ENCODE data around the gene RAD51B.

The RAD51B gene

DNA sequence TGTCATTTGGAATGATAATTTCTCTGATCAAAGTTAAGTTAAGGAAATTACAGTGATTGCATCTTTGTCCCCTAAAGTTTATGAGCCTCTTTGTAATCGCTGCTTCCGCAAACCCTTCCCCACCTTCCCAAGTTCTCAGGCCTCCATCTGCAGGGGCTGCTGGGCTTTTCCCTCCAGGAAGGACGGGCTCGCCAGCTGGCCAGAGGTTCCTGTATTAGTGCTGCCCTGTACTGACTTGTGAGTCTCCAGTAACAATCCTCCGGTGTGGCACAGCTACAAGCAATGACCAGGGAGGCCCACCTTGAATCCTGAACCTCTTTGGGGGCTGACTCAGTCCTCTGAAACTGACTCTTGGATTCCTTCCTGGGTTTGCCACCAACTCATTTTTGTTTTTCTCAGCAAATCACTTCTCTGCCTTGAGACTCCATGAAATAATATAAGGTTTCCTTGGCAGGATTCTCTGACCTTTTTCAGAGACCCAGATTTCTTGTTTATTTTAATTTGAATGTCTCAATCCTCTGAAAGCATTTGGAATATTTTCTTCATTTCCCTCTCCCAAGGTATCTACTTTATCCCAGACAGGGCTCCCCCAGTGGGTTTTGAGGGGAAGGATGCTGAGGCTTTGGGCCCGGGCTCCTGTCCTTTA is 574.7 kb downstream of the RAD51B start:
- H3K9me3 ChIP-seq (ENCODE audit: low read depth, low read length), result no peaks in the 10 kb centered on the region
- no peaks in the 10 kb centered on the region for H3K36me3 ChIP-seq (ENCODE audit: insufficient read depth, low read length)
- no peak overlapping the region for H3K27ac ChIP-seq
- H3K4me3 ChIP-seq, result no peak overlapping the region
- DNase-seq (ENCODE audit: low read depth, low spot score), result no peak
- H3K9ac ChIP-seq (ENCODE audit: insufficient read length), result no peak overlapping the region
- no peak for TF ChIP-seq EZH2 (IDR thresholded peaks at IDR 0.05)
- no peak for TF ChIP-seq POLR2AphosphoS5 (IDR thresholded peaks at IDR 0.05; ENCODE audit: borderline replicate concordance, low read depth, low read length)
- no peak for TF ChIP-seq FOXP2 (optimal IDR thresholded peaks at IDR 0.05; ENCODE audit: control extremely low read depth, extremely low read length, insufficient read depth)

DNA sequence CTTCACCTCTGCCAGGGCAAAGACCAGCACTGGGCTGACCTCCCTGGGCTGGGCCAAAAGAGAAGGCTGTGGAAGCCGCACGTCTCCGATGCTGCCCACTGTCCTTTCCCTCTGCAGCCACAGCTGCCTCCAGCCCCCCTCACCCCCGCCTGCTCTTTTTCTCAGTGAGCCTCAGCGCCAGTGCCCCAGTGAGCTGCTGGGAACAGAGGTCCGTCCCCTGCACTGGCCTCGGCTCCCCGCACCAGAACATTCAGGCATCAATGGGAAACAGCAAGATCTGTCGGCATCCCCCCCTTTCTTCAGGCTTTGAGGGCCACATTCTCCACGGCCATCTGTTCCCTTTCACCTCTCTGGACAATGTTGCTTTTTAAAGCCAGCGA is 575.2 kb downstream of the RAD51B start:
- H3K27ac ChIP-seq, result no peak overlapping the region
- no peak overlapping the region for H3K4me3 ChIP-seq
- peak overlapping the region; percentile 7 for H3K9ac ChIP-seq (ENCODE audit: insufficient read length)
- H3K9me3 ChIP-seq (ENCODE audit: low read depth, low read length), result no peaks in the 10 kb centered on the region
- H3K36me3 ChIP-seq (ENCODE audit: insufficient read depth, low read length), result no peaks in the 10 kb centered on the region
- no peak for DNase-seq (ENCODE audit: low read depth, low spot score)
- TF ChIP-seq FOXP2 (optimal IDR thresholded peaks at IDR 0.05; ENCODE audit: control extremely low read depth, extremely low read length, insufficient read depth) (no peak), POLR2AphosphoS5 (IDR thresholded peaks at IDR 0.05; ENCODE audit: borderline replicate concordance, low read depth, low read length) (no peak), EZH2 (IDR thresholded peaks at IDR 0.05) (no peak)

DNA sequence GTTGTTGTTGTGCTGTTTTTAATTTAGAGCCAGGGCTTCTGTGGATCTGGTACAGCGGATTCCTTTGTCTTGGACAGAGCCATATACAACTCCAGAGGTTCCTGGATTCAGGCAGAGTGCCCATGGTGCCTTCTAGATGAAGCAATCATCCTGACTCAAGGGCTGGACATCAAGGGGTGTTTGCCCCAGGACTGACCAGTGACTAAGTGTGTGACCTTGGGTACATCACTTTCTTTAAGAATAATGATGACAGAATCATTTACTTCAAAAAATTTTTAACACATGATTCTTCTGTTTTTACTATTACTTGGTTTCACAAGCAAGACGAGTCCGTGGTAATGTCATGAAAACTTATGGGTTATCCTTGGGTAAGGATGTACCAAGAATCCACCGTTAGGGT is 576.0 kb downstream of the RAD51B start:
- no peak overlapping the region for H3K27ac ChIP-seq
- no peak for DNase-seq (ENCODE audit: low read depth, low spot score)
- no peaks in the 10 kb centered on the region for H3K9me3 ChIP-seq (ENCODE audit: low read depth, low read length)
- TF ChIP-seq FOXP2 (optimal IDR thresholded peaks at IDR 0.05; ENCODE audit: control extremely low read depth, extremely low read length, insufficient read depth) (no peak), EZH2 (IDR thresholded peaks at IDR 0.05) (no peak), POLR2AphosphoS5 (IDR thresholded peaks at IDR 0.05; ENCODE audit: borderline replicate concordance, low read depth, low read length) (no peak)
- no peaks in the 10 kb centered on the region for H3K36me3 ChIP-seq (ENCODE audit: insufficient read depth, low read length)
- H3K4me3 ChIP-seq, result no peak overlapping the region
- no peak overlapping the region for H3K9ac ChIP-seq (ENCODE audit: insufficient read length)

DNA sequence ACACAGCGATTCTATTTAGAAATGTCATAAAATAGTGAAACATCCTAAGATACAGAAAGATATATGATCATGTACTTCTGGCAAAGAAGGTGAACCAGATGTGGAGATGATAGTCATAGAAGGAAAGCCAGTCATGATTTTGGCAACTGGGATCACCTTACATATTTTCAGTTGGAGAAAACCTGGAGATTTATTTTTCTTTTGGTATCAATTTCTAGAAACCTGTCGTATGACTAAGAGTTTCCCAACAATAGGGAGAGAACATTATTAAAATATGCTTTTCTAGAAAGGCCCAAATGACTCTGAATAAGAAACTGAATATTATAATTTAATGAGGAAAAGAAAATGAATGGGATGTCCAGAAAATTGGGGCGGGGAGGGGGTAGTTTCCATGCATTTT is 576.9 kb downstream of the RAD51B start:
- Histone ChIP-seq H3K9ac (ENCODE audit: insufficient read length) (no peak overlapping the region), H3K36me3 (ENCODE audit: insufficient read depth, low read length) (no peaks in the 10 kb centered on the region), H3K27ac (no peak overlapping the region), H3K4me3 (no peak overlapping the region), H3K9me3 (ENCODE audit: low read depth, low read length) (no peaks in the 10 kb centered on the region)
- TF ChIP-seq FOXP2 (optimal IDR thresholded peaks at IDR 0.05; ENCODE audit: control extremely low read depth, extremely low read length, insufficient read depth) (no peak), EZH2 (IDR thresholded peaks at IDR 0.05) (no peak), POLR2AphosphoS5 (IDR thresholded peaks at IDR 0.05; ENCODE audit: borderline replicate concordance, low read depth, low read length) (no peak)
- DNase-seq (ENCODE audit: low read depth, low spot score), result no peak

DNA sequence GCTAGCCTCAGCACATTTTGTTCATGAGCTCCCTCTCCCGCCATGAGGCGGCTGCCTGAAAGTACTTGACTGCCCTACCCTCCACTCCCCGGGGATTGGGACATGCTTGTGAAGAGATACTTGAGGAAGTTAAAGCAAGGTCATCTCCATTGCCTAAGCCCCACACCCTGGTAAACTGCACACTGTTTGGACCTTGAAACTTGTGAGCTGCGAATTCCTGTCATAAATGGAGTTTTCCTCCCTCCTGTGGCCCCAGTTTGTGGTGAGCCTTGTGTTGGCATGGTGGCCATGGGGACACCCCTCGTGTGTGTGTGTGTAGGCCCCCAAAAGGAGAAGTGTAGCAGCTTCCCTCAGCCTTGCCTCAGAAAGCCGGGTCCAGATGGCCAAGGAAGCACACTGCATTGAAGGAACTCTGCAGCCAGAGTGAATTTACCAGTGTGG is 577.8 kb downstream of the RAD51B start:
- Histone ChIP-seq H3K4me3 (no peak overlapping the region), H3K27ac (peak overlapping the region; percentile 33; the same call in 1 of the 2 replicates)

DNA sequence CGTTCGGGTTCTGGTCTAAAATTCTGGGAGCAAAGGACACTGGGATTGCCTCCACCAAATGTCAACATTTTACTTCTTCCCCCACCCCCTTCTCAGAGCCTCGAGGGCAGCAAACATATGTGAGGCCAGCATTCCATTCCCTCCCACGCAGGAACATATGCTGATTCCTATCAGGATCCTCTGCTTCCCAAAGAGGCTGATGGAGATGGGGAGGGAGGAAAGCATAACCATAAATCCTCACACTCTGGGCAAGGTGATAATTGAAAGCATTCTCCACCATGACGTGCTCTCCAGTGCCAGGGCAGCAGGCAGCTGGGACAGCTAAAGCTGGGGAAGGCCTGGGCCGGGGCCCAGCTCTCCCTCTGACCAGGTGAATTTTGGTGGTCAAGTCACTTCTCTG is 578.2 kb downstream of the RAD51B start:
- DNase-seq (ENCODE audit: low read depth, low spot score), result no peak
- 0 out of 2 replicates have a peak overlapping the region, but pooled peaks have one; percentile 3 for H3K27ac ChIP-seq
- H3K9ac ChIP-seq (ENCODE audit: insufficient read length), result no peak overlapping the region
- peak; percentile 13 for TF ChIP-seq FOXP2 (optimal IDR thresholded peaks at IDR 0.05; ENCODE audit: control extremely low read depth, extremely low read length, insufficient read depth)
- no peak for TF ChIP-seq EZH2 (IDR thresholded peaks at IDR 0.05)
- TF ChIP-seq POLR2AphosphoS5 (IDR thresholded peaks at IDR 0.05; ENCODE audit: borderline replicate concordance, low read depth, low read length), result no peak
- no peak overlapping the region for H3K4me3 ChIP-seq
- H3K36me3 ChIP-seq (ENCODE audit: insufficient read depth, low read length), result no peaks in the 10 kb centered on the region
- H3K9me3 ChIP-seq (ENCODE audit: low read depth, low read length), result no peaks in the 10 kb centered on the region

More for the DNA sequence above, 577.8 kb downstream of the RAD51B start:
- Histone ChIP-seq H3K9ac (ENCODE audit: insufficient read length) (no peak overlapping the region), H3K9me3 (ENCODE audit: low read depth, low read length) (no peaks in the 10 kb centered on the region), H3K36me3 (ENCODE audit: insufficient read depth, low read length) (no peaks in the 10 kb centered on the region)
- no peak for TF ChIP-seq FOXP2 (optimal IDR thresholded peaks at IDR 0.05; ENCODE audit: control extremely low read depth, extremely low read length, insufficient read depth)
- TF ChIP-seq POLR2AphosphoS5 (IDR thresholded peaks at IDR 0.05; ENCODE audit: borderline replicate concordance, low read depth, low read length), result no peak
- no peak for DNase-seq (ENCODE audit: low read depth, low spot score)

DNA sequence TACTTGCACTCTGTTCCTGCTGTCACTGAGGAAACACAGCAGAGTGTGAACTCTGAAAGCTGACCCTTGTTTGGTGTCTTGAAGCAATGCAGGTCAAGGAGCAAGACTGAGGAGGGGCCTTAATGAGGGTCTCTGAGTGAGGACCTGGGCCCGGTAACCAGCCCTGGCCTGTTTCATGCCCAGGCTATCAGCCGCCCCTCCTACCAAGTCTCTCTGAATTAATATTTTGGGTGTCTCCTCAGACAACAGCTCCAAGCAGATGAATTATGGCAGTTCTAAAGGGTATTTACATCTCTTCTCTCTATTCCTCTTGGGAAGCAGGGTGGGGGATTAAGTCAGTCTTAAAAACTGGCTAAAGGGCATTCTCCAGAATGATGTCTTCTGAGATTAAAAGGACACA is 578.8 kb downstream of the RAD51B start:
- Histone ChIP-seq H3K36me3 (ENCODE audit: insufficient read depth, low read length) (no peaks in the 10 kb centered on the region), H3K9ac (ENCODE audit: insufficient read length) (no peak overlapping the region), H3K4me3 (no peak overlapping the region), H3K9me3 (ENCODE audit: low read depth, low read length) (no peaks in the 10 kb centered on the region), H3K27ac (peak overlapping the region; percentile 3; the same call in 1 of the 2 replicates)
- no peak for DNase-seq (ENCODE audit: low read depth, low spot score)
- no peak for TF ChIP-seq POLR2AphosphoS5 (IDR thresholded peaks at IDR 0.05; ENCODE audit: borderline replicate concordance, low read depth, low read length)
- TF ChIP-seq EZH2 (IDR thresholded peaks at IDR 0.05), result no peak
- no peak for TF ChIP-seq FOXP2 (optimal IDR thresholded peaks at IDR 0.05; ENCODE audit: control extremely low read depth, extremely low read length, insufficient read depth)

DNA sequence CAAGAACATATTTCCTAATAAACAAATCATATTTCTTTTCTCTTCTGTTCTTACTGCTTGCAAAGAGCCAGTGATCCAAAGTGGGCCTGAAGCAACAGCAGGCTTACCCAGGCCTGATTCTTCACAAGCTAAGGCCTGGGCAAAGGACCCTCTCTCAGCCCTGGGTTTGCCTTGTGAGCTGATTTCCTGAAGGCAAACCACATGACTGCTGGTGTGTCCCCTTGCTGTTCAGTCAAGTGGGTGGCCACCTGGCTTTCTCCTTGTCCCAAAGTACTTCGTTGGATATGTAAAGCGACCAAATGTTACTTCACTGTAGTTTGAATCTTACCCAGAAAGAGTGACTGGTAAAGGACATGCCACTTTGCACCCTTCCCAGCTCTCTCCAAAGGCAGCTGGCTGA is 580.4 kb downstream of the RAD51B start:
- H3K9ac ChIP-seq (ENCODE audit: insufficient read length), result no peak overlapping the region
- H3K4me3 ChIP-seq, result no peak overlapping the region
- DNase-seq (ENCODE audit: low read depth, low spot score), result no peak
- TF ChIP-seq EZH2 (IDR thresholded peaks at IDR 0.05) (no peak), FOXP2 (optimal IDR thresholded peaks at IDR 0.05; ENCODE audit: control extremely low read depth, extremely low read length, insufficient read depth) (no peak), POLR2AphosphoS5 (IDR thresholded peaks at IDR 0.05; ENCODE audit: borderline replicate concordance, low read depth, low read length) (no peak)
- H3K36me3 ChIP-seq (ENCODE audit: insufficient read depth, low read length), result no peaks in the 10 kb centered on the region
- H3K9me3 ChIP-seq (ENCODE audit: low read depth, low read length), result no peaks in the 10 kb centered on the region
- no peak overlapping the region; the same call in 1 of the 2 replicates for H3K27ac ChIP-seq

DNA sequence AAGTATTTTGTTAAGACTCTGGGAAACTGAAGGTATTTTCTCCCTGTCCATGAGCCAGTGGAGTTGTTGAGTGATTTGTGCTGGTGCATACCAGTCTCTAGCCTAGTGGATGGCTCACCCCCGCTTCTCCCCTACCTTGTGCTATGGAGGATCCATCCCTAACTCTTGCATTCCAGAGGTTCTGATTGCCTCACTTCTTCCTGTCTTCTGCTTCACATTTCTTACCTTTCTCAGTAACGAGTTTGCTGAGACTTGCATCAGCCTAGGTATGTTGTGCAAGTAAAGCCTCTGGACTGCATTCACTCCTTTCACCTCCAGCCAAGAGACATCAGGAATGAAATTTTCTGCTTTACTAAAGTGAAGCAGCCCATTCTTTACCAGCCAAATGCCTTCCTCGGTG is 581.7 kb downstream of the RAD51B start:
- no peak for DNase-seq (ENCODE audit: low read depth, low spot score)
- Histone ChIP-seq H3K36me3 (ENCODE audit: insufficient read depth, low read length) (no peaks in the 10 kb centered on the region), H3K27ac (no peak overlapping the region), H3K9ac (ENCODE audit: insufficient read length) (no peak overlapping the region), H3K9me3 (ENCODE audit: low read depth, low read length) (no peaks in the 10 kb centered on the region), H3K4me3 (no peak overlapping the region)
- TF ChIP-seq POLR2AphosphoS5 (IDR thresholded peaks at IDR 0.05; ENCODE audit: borderline replicate concordance, low read depth, low read length) (no peak), EZH2 (IDR thresholded peaks at IDR 0.05) (no peak), FOXP2 (optimal IDR thresholded peaks at IDR 0.05; ENCODE audit: control extremely low read depth, extremely low read length, insufficient read depth) (no peak)
